SK-N-SH (cell line): ENCODE measurements around the gene GNA14. TPM values are rescaled to one million over a fixed set of nuclear protein-coding genes. Genes with fewer than 3 reads are reported as not detected.

Experiments used
- CTCF ChIA-PET: fragments of 300-600, 350-600 bp; formaldehyde crosslinking; extraction: SDS; loops from one replicate; lab custom pipeline; 2021; lab: Yijun Ruan, JAX
- POLR2A ChIA-PET: fragments of 350-600 bp; sonication (Branson Sonifier 250); formaldehyde crosslinking; extraction: SDS; loops from one replicate; lab custom pipeline; 2020; ENCODE audit warnings: antibody characterized with exemption, inconsistent platforms; lab: Yijun Ruan, JAX
- DNase-seq: peaks from one replicate; pipeline ENCODE4 v3.0.0; 2012
- H2AFZ ChIP-seq: fragments of 200-600 bp; sonication (generic); 2 replicates; pipeline ENCODE4 v1.8.1; 2016; ENCODE audit warnings: antibody characterized with exemption, mild to moderate bottlenecking, low read depth
- H3F3A ChIP-seq: fragments of 200-600 bp; sonication (generic); replicated peaks from 2 replicates; pipeline ENCODE3; 2016; ENCODE audit warnings: antibody characterized with exemption, mild to moderate bottlenecking; ENCODE audit not compliant: insufficient read depth
- H3K27ac ChIP-seq, 2 experiments: fragments of 200-500 bp in 1 of 2; fragments of 200-600 bp in 1 of 2; sonication (Bioruptor generic) in 1 of 2; sonication (generic), shearing (Covaris generic) in 1 of 2; 2 replicates each; pipeline versions ENCODE4 v1.5.1 to v1.6.1; 2014 to 2016; ENCODE audit warnings: low read depth in 2 of 2, inconsistent platforms in 1 of 2, low read length in 1 of 2, mild to moderate bottlenecking in 1 of 2, mixed read lengths in 1 of 2
- H3K27me3 ChIP-seq: fragments of 200-600 bp; sonication (generic), shearing (Covaris generic); 2 replicates; pipeline ENCODE4 v1.6.1; 2016; ENCODE audit warnings: mixed run types; ENCODE audit not compliant: insufficient read depth
- H3K36me3 ChIP-seq, 2 experiments: fragments of 200-500 bp in 1 of 2; fragments of 200-600 bp in 1 of 2; sonication (Bioruptor generic) in 1 of 2; sonication (generic) in 1 of 2; replicated peaks in 1 of 2; 2 replicates each; pipeline versions ENCODE3 to v1.5.1; 2014 to 2016; ENCODE audit warnings: low read length in 1 of 2, mild to moderate bottlenecking in 1 of 2; ENCODE audit not compliant: insufficient read depth in 2 of 2, control insufficient read depth in 1 of 2
- H3K4me1 ChIP-seq, 2 experiments: fragments of 200-500 bp in 1 of 2; fragments of 200-600 bp in 1 of 2; sonication (Bioruptor generic) in 1 of 2; sonication (generic), shearing (Covaris generic) in 1 of 2; 2 replicates each; pipeline versions ENCODE4 v1.5.1 to v1.6.1; 2014 to 2016; ENCODE audit warnings: low read depth in 1 of 2, low read length in 1 of 2, mixed run types in 1 of 2; ENCODE audit not compliant: insufficient read depth in 2 of 2, control insufficient read depth in 1 of 2
- H3K4me2 ChIP-seq: fragments of 200-600 bp; sonication (generic), shearing (Covaris generic); 2 replicates; pipeline ENCODE4 v1.6.1; 2017; ENCODE audit warnings: mixed run types
- H3K4me3 ChIP-seq, 2 experiments: fragments of 200-500 bp in 1 of 2; fragments of 200-600 bp in 1 of 2; sonication (Bioruptor generic) in 1 of 2; sonication (generic), shearing (Covaris generic) in 1 of 2; 2 replicates each; pipeline versions ENCODE4 v1.5.1 to v1.8.1; 2014 to 2016; ENCODE audit warnings: low read depth in 2 of 2, inconsistent platforms in 1 of 2, low read length in 1 of 2, mild to moderate bottlenecking in 1 of 2, mixed read lengths in 1 of 2, moderate library complexity in 1 of 2
- H3K79me2 ChIP-seq: fragments of 200-600 bp; sonication (generic); 2 replicates; pipeline ENCODE4 v1.8.1; 2017; ENCODE audit warnings: mild to moderate bottlenecking; ENCODE audit not compliant: insufficient read depth
- H3K9ac ChIP-seq: fragments of 200-600 bp; sonication (generic); 2 replicates; pipeline ENCODE4 v1.6.1; 2017; ENCODE audit warnings: mixed run types
- H3K9me2 ChIP-seq: fragments of 200-600 bp; sonication (generic); 2 replicates; pipeline ENCODE4 v1.6.1; 2017; ENCODE audit warnings: mixed run types
- H3K9me3 ChIP-seq: fragments of 200-600 bp; sonication (generic); 2 replicates; pipeline ENCODE4 v1.6.1; 2017; ENCODE audit warnings: mixed run types, mild to moderate bottlenecking, moderate library complexity
- H4K20me1 ChIP-seq: fragments of 200-600 bp; sonication (generic); 2 replicates; pipeline ENCODE4 v1.6.1; 2017; ENCODE audit warnings: mild to moderate bottlenecking, mixed run types; ENCODE audit not compliant: insufficient read depth
- CTCF ChIP-seq: fragments of 200-600 bp; sonication (generic); IDR thresholded peaks from 2 replicates; pipeline ENCODE4 v1.6.1; 2017; ENCODE audit warnings: antibody characterized with exemption, mild to moderate bottlenecking, moderate library complexity
- ELF1 ChIP-seq: IDR thresholded peaks from 2 replicates; pipeline ENCODE4 v1.4.0; 2012
- EP300 ChIP-seq, 2 experiments: IDR thresholded peaks; 2 replicates each; pipeline versions ENCODE4 v1.4.0 to v1.6.1; 2012; ENCODE audit warnings: borderline replicate concordance in 1 of 2, low read depth in 1 of 2, low read length in 1 of 2
- EZH2phosphoT487 ChIP-seq: fragments of 200-600 bp; sonication (generic); IDR thresholded peaks from 2 replicates; pipeline ENCODE4 v1.6.1; 2017; ENCODE audit warnings: low read depth, mixed run types, mild to moderate bottlenecking, antibody characterized with exemption, moderate library complexity, borderline replicate concordance
- FOSL2 ChIP-seq: IDR thresholded peaks from 2 replicates; pipeline ENCODE4 v1.4.0; 2012; ENCODE audit warnings: low read depth, mild to moderate bottlenecking, moderate library complexity, borderline replicate concordance
- GABPA ChIP-seq: IDR thresholded peaks from 2 replicates; pipeline ENCODE4 v1.4.0; 2012; ENCODE audit warnings: low read depth, mild to moderate bottlenecking
- GATA2 ChIP-seq: sonication (generic); formaldehyde crosslinking; IDR thresholded peaks from 2 replicates; pipeline ENCODE4 v1.5.0; 2020; ENCODE audit warnings: mild to moderate bottlenecking, missing genetic modification reagents
- IRF3 ChIP-seq: fragments of 150-350 bp; IDR thresholded peaks from 2 replicates; pipeline ENCODE4 v1.6.1; 2016; ENCODE audit warnings: mild to moderate bottlenecking, low read depth, low read length
- JUND ChIP-seq: IDR thresholded peaks from 2 replicates; pipeline ENCODE4 v1.4.0; 2012
- MAX ChIP-seq: IDR thresholded peaks from 2 replicates; pipeline ENCODE4 v1.4.0; 2012; ENCODE audit warnings: low read depth
- POLR2AphosphoS5 ChIP-seq: IDR thresholded peaks from 2 replicates; pipeline ENCODE4 v1.6.1; 2012; ENCODE audit warnings: low read depth, low read length
- RFX5 ChIP-seq: IDR thresholded peaks from 2 replicates; pipeline ENCODE4 v1.6.1; 2012; ENCODE audit warnings: mild to moderate bottlenecking, improper control_type of control experiment, low read length
- TCF12 ChIP-seq: IDR thresholded peaks from 2 replicates; pipeline ENCODE4 v1.4.0; 2012
- YY1 ChIP-seq: IDR thresholded peaks from 2 replicates; pipeline ENCODE4 v1.4.0; 2012; ENCODE audit warnings: low read depth, mild to moderate bottlenecking
- WGBS: methylation state at CpG from one replicate; pipeline ENCODE4 v1.1.6; 2017; ENCODE audit warnings: low lambda C conversion rate; 5-methylcytosine and 5-hydroxymethylcytosine counted together
- polyA plus RNA-seq, 3 experiments: library from polyadenylated mRNA; depleted of rRNA; stranded (reverse); fragments of >200 nt; gene quantifications; 2 replicates each; pipeline ENCODE4 v1.2.3, GENCODE V29; 2012

The GNA14 gene
- polyA plus RNA-seq, 1 of the 3 experiments (the other 2 are of a cell fraction): 0.15 TPM

- 88% methylated on average over 5 of the region's 5 CpGs for WGBS
- CTCF ChIA-PET: interaction anchor here (1.1 to 1.5 kb wide), 2 partner anchors 22 to 76 kb away, joined by 3 to 5 read pairs; no protein-coding TSS in a partner anchor
These were observed 115.5 kb downstream of the GNA14 start for GRCh38 chr9:77532607-77533006.

GRCh38 chr9:77531400-77531799, 116.7 kb downstream of the GNA14 start:
- H3K9me3 ChIP-seq: no peaks in the 10 kb centered on the region
- H3K27me3 ChIP-seq: no peaks in the 10 kb centered on the region
- no peak overlapping the region for H3K4me2 ChIP-seq
- no peaks in the 10 kb centered on the region for H4K20me1 ChIP-seq
- H3K79me2 ChIP-seq: no peaks in the 10 kb centered on the region
- peaks cover 0 to 3% of the 10 kb centered on the region in 2 experiments; a peak in 1 of 4 replicates for H3K4me1 ChIP-seq
- H3K4me3 ChIP-seq: no peak overlapping the region
- no peaks in the 10 kb centered on the region for H3K36me3 ChIP-seq
- H3F3A ChIP-seq: no peaks in the 10 kb centered on the region
- H2AFZ ChIP-seq: no peak overlapping the region
- CTCF ChIA-PET: interaction anchor here (0.9 kb wide), 2 partner anchors 63 to 74 kb away, joined by 3 to 4 read pairs; no protein-coding TSS in a partner anchor
- H3K9ac ChIP-seq: no peak overlapping the region
- no peak for DNase-seq
- no peak overlapping the region for H3K27ac ChIP-seq
- WGBS: 94% methylated on average over 4 of the region's 4 CpGs
- no peaks in the 10 kb centered on the region for H3K9me2 ChIP-seq
- TF ChIP-seq TCF12 (no peak), FOSL2 (no peak), RFX5 (no peak)
- POLR2A ChIA-PET: no interaction called here

More at GRCh38 chr9:77532607-77533006, 115.5 kb downstream of the GNA14 start:
- TF ChIP-seq JUND (no peak), ELF1 (no peak), IRF3 (no peak), RFX5 (no peak), GATA2 (no peak), YY1 (no peak), EZH2phosphoT487 (no peak), MAX (no peak), FOSL2 (no peak), EP300 (IDR thresholded peaks at IDR 0.05; ENCODE audit: borderline replicate concordance in 1 of 2, low read depth in 1 of 2, low read length in 1 of 2) (no peak), CTCF (no peak), TCF12 (no peak), GABPA (no peak), POLR2AphosphoS5 (no peak)
- H4K20me1 ChIP-seq: no peaks in the 10 kb centered on the region
- no peak overlapping the region for H2AFZ ChIP-seq
- H3K36me3 ChIP-seq: no peaks in the 10 kb centered on the region
- no peaks in the 10 kb centered on the region for H3K27me3 ChIP-seq
- H3K9me3 ChIP-seq: no peaks in the 10 kb centered on the region
- no peaks in the 10 kb centered on the region for H3K79me2 ChIP-seq
- no peak overlapping the region for H3K4me2 ChIP-seq
- no peak overlapping the region for H3K4me3 ChIP-seq
- POLR2A ChIA-PET: no interaction called here
- no peaks in the 10 kb centered on the region for H3F3A ChIP-seq
- no peak for DNase-seq
- H3K27ac ChIP-seq: no peak overlapping the region
- no peaks in the 10 kb centered on the region for H3K9me2 ChIP-seq
- peaks cover 0 to 3% of the 10 kb centered on the region in 2 experiments; a peak in 1 of 4 replicates for H3K4me1 ChIP-seq
- H3K9ac ChIP-seq: no peak overlapping the region
